Mammary epithelial cell (primary cell): ENCODE measurements around the gene BACH2.

Experiments used
- EZH2 ChIP-seq: IDR thresholded peaks from 2 replicates; pipeline ENCODE4 v1.6.1; 2012; ENCODE audit warnings: low read length, inconsistent platforms, borderline replicate concordance
- TF ChIP-seq, protein P1 (sequence below), 2 donors: IDR thresholded peaks in 1 of 2; conservative IDR thresholded peaks in 1 of 2; 2 replicates each; pipeline ENCODE4 v1.5.1; 2011 to 2012; ENCODE audit warnings: inconsistent platforms in 2 of 2, low read length in 2 of 2, mild to moderate bottlenecking in 2 of 2, control low read depth in 1 of 2, low read depth in 1 of 2; ENCODE audit not compliant: insufficient read depth in 1 of 2; ENCODE audit errors: extremely low read depth in 1 of 2

DNA sequence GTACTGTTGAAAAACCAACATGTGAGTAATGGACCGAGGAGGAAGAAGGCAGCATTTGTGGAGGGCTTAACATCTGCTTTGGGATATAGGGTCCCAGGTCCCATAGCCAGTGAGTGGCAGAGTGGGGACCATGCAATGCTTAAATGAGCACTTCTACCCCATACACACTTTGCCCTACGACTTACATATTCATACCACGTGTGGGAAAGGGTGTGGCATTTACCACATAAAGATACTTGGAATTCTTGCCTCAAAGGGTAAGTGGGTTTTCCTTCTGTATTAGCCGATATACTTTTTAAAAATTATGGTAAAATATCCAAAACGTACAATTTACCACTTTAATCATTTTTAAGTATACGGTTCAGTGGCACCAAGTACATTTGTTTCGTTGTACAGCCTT, 199.3 kb downstream of the BACH2 start:
- TF ChIP-seq, protein P1, sequence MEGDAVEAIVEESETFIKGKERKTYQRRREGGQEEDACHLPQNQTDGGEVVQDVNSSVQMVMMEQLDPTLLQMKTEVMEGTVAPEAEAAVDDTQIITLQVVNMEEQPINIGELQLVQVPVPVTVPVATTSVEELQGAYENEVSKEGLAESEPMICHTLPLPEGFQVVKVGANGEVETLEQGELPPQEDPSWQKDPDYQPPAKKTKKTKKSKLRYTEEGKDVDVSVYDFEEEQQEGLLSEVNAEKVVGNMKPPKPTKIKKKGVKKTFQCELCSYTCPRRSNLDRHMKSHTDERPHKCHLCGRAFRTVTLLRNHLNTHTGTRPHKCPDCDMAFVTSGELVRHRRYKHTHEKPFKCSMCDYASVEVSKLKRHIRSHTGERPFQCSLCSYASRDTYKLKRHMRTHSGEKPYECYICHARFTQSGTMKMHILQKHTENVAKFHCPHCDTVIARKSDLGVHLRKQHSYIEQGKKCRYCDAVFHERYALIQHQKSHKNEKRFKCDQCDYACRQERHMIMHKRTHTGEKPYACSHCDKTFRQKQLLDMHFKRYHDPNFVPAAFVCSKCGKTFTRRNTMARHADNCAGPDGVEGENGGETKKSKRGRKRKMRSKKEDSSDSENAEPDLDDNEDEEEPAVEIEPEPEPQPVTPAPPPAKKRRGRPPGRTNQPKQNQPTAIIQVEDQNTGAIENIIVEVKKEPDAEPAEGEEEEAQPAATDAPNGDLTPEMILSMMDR (conservative IDR thresholded peaks at IDR 0.05 in 1 of 2, IDR thresholded peaks at IDR 0.05 in 1 of 2; ENCODE audit: extremely low read depth in 1 of 2, insufficient read depth in 1 of 2, low read depth in 1 of 2, low read length in 2 of 2) = no peak
- no peak for TF ChIP-seq EZH2
